Esophagus squamous epithelium (tissue), 5 donors: ENCODE measurements around the gene TTC17. TPM values are rescaled to one million over a fixed set of nuclear protein-coding genes. Genes with fewer than 3 reads are reported as not detected.
A peak's percentile ranks its signal among the peaks of the same experiment; 100 is the strongest.

ENCODE experiments used
- DNase-seq: peaks from one replicate; lab custom pipeline; 2025; lab: John Stamatoyannopoulos, UW
- H3K27ac ChIP-seq, 4 donors: fragments of 200-600 bp; sonication (generic); one replicate each; pipeline ENCODE4 v1.5.1; 2016 to 2019; ENCODE audit warnings: mild to moderate bottlenecking in 1 of 4
- H3K27me3 ChIP-seq, 4 donors: fragments of 200-600 bp; sonication (generic); 1 replicate in 3 of 4; 2 replicates in 1 of 4; pipeline versions ENCODE4 v1.5.1 to v1.6.0; 2017 to 2021; ENCODE audit warnings: antibody characterized with exemption in 1 of 4
- H3K36me3 ChIP-seq, 3 donors: fragments of 200-600 bp; sonication (generic); one replicate each; pipeline ENCODE4 v1.5.1; 2016 to 2019
- H3K4me1 ChIP-seq, 3 donors: fragments of 200-600 bp; sonication (generic); one replicate each; pipeline ENCODE4 v1.5.1; 2017 to 2019
- H3K4me3 ChIP-seq, 4 donors: fragments of 200-600 bp; sonication (generic); 1 replicate in 3 of 4; 2 replicates in 1 of 4; pipeline ENCODE4 v1.5.1; 2016 to 2019; ENCODE audit warnings: mild to moderate bottlenecking in 2 of 4, moderate library complexity in 1 of 4
- H3K9me3 ChIP-seq, 3 donors: fragments of 200-600 bp; sonication (generic); one replicate each; pipeline ENCODE4 v1.5.1; 2016 to 2019
- CTCF ChIP-seq, 6 experiments: fragments of 450-650 bp in 4 of 6; fragments of 200-600 bp in 2 of 6; sonication (generic) in 2 of 6; IDR thresholded peaks; one replicate each; pipeline ENCODE4 v1.5.1; 2016 to 2019; ENCODE audit warnings: antibody characterized with exemption in 6 of 6, mild to moderate bottlenecking in 4 of 6, moderate library complexity in 4 of 6
- POLR2A ChIP-seq, 4 donors: fragments of 450-650 bp; IDR thresholded peaks; one replicate each; pipeline ENCODE4 v1.6.1; 2017; ENCODE audit warnings: antibody characterized with exemption in 4 of 4, mild to moderate bottlenecking in 4 of 4, moderate library complexity in 3 of 4
- WGBS, 2 donors: methylation state at CpG; one replicate each; pipeline ENCODE4 v1.1.5; 2018; 5-methylcytosine and 5-hydroxymethylcytosine counted together
- intact Hi-C: fragments of 100-400 bp; cut with DNase I; formaldehyde crosslinking; loops from one replicate; pipeline ENCODE4 v1.15.0; 2022
- total RNA-seq, 4 donors: library from RNA; depleted of rRNA; stranded (reverse); fragments of >200 nt; gene quantifications; one replicate each; pipeline ENCODE4 v1.1.0, GENCODE V29; 2016
- donor health status: DM: yes; HTN: yes; CAD: no.

Gene TTC17
- total RNA-seq, 4 donors from 2014 or later, result 37.5 to 106 (median 55.9) TPM

DNA sequence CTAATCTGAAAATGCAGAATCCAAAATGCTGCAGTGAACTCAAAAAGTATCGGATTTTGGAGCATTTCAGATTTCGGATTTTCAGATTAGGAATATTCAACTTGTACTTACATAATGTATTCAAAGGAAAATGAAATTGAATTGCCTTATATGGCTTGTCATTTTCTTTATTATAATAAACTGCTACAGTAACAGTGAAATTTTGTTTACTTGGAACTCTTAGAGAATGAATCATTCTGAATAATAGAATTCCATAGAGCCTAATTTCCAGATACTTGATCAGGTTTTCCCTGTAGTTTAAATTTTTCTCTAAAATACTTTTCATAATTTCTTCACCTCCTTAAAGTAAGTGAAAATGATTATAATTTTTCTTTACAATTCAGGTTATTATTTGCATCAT is 17.3 kb downstream of the TTC17 start:
- Histone ChIP-seq H3K36me3 (peaks cover 0 to 24% (median 0%) of the 10 kb centered on the region in 3 donors), H3K27me3 (no peaks in the 10 kb centered on the region), H3K4me3 (no peak overlapping the region), H3K4me1 (peaks cover 0 to 52% (median 7%) of the 10 kb centered on the region in 3 donors), H3K9me3 (no peaks in the 10 kb centered on the region), H3K27ac (peak overlapping the region in 2 of 4 donors; percentile 62 to 72)
- WGBS, 2 donors, result 91 to 95% methylated on average over 2 of the region's 2 CpGs
- DNase-seq, result no peak
- TF ChIP-seq POLR2A (IDR thresholded peaks at IDR 0.05), result no peak
- no peak for TF ChIP-seq CTCF (IDR thresholded peaks at IDR 0.05)
- intact Hi-C loops, result no loop called here

GRCh38 chr11:43376594-43376993 is 17.9 kb downstream of the TTC17 start:
- intact Hi-C loops, result no loop called here
- H3K4me1 ChIP-seq, result peaks cover 0 to 52% (median 7%) of the 10 kb centered on the region in 3 donors
- H3K27ac ChIP-seq, result peak overlapping the region in 3 of 4 donors; percentile 60 to 72 (median 70)
- no peaks in the 10 kb centered on the region for H3K27me3 ChIP-seq
- 58 to 64% methylated on average over 2 of the region's 2 CpGs for WGBS, 2 donors
- H3K9me3 ChIP-seq, result no peaks in the 10 kb centered on the region
- peaks cover 0 to 24% (median 0%) of the 10 kb centered on the region in 3 donors for H3K36me3 ChIP-seq
- TF ChIP-seq POLR2A (IDR thresholded peaks at IDR 0.05) (no peak), CTCF (IDR thresholded peaks at IDR 0.05) (no peak)
- no peak for DNase-seq
- no peak overlapping the region for H3K4me3 ChIP-seq

DNA sequence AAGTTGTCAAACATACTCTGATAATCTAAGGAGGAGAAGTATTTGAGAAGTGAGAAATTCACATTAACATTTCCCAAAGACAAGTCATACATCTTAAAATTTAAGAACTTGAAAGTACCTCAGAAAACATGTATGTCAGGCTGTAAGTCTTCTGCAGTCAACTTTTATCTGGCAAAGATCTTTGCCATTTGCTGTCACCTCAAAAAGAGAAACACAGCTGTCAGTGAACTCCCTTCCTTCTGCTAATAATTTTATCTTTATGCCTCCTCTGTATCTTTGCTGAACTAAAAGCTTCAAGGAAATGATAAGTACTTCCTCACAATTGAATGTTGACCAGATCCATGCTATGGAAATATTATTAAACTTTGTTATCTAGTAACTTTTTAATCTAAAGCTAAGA is 18.7 kb downstream of the TTC17 start:
- Histone ChIP-seq H3K4me1 (peaks cover 0 to 52% (median 7%) of the 10 kb centered on the region in 3 donors), H3K27ac (peak overlapping the region in 1 of 4 donors; percentile 70), H3K9me3 (no peaks in the 10 kb centered on the region), H3K4me3 (no peak overlapping the region), H3K36me3 (peaks cover 0 to 28% (median 0%) of the 10 kb centered on the region in 3 donors), H3K27me3 (no peaks in the 10 kb centered on the region)
- intact Hi-C loops, result no loop called here
- TF ChIP-seq CTCF (IDR thresholded peaks at IDR 0.05), result no peak
- TF ChIP-seq POLR2A (IDR thresholded peaks at IDR 0.05), result no peak
- no peak for DNase-seq

- intact Hi-C loops, result no loop called here
These were observed 20.2 kb downstream of the TTC17 start for GRCh38 chr11:43378897-43379296.

DNA sequence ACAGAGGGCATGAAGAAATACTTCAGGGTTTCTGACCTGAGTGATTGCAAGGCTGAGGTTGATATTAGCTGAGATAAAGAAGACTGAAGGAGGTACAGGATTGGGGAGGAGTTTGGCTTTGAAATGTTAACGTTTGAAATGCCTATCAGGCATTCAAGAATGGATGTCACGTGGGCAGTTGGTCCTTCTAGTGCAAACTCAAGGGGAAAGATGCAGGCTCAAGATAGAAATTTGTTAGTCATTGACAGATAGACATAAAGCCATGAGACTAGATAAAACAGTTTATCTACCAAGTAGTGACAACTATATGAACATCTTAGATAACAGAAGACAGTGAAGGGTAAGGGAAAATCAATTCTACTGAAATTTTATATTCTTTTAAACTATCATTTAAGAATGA is 23.1 kb downstream of the TTC17 start:
- TF ChIP-seq CTCF (IDR thresholded peaks at IDR 0.05) (no peak), POLR2A (IDR thresholded peaks at IDR 0.05) (no peak)
- Histone ChIP-seq H3K4me3 (no peak overlapping the region), H3K4me1 (peaks cover 0 to 38% (median 0%) of the 10 kb centered on the region in 3 donors), H3K36me3 (peaks cover 0 to 37% (median 0%) of the 10 kb centered on the region in 3 donors), H3K27ac (no peak overlapping the region), H3K9me3 (no peaks in the 10 kb centered on the region), H3K27me3 (no peaks in the 10 kb centered on the region)
- WGBS, 2 donors, result 66 to 80% methylated on average over 2 of the region's 2 CpGs
- intact Hi-C loops, result no loop called here
- DNase-seq, result no peak

More at GRCh38 chr11:43378897-43379296, 20.2 kb downstream of the TTC17 start:
- peaks cover 0 to 22% (median 0%) of the 10 kb centered on the region in 3 donors for H3K36me3 ChIP-seq
- no peak overlapping the region for H3K27ac ChIP-seq
- DNase-seq, result no peak
- H3K4me1 ChIP-seq, result peaks cover 0 to 52% (median 7%) of the 10 kb centered on the region in 3 donors
- H3K27me3 ChIP-seq, result no peaks in the 10 kb centered on the region
- 86 to 90% methylated on average over 3 of the region's 3 CpGs for WGBS, 2 donors
- H3K9me3 ChIP-seq, result no peaks in the 10 kb centered on the region
- TF ChIP-seq CTCF (IDR thresholded peaks at IDR 0.05), result no peak
- no peak for TF ChIP-seq POLR2A (IDR thresholded peaks at IDR 0.05)
- H3K4me3 ChIP-seq, result no peak overlapping the region
